ENCODE measurements around the gene CTDSPL2.

The CTDSPL2 gene

DNA sequence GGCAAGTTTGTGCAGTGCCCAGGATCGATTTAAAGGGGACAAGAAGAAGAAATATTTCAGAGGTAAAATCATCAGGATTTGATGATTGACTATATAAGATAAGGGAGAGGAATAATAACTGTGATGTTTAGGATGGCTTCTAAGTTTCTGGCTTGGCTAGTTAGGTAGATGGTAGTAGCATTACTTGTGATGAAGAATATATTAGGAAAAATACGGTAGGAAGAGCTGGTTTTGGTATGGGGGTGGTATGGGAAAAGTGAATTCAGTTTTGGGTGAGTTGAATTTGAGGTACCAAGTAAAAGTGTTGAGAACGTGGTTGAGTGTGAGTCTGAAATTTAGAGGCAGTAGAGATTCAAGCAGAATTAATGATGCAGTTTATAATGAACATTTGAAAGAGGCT lies 11.0 kb downstream of the CTDSPL2 start:
- Histone ChIP-seq H2AFZ (ENCODE audit: low read length) (no peak overlapping the region), H3K79me2 (ENCODE audit: insufficient read depth, low read length) (peaks cover 100% of the 10 kb centered on the region), H3K9me3 (ENCODE audit: insufficient read depth, low read depth, low read length) (no peaks in the 10 kb centered on the region), H3K4me1 (ENCODE audit: insufficient read depth, low read length, poor library complexity, severe bottlenecking) (peaks cover 17% of the 10 kb centered on the region), H4K20me1 (ENCODE audit: insufficient read depth, low read length, poor library complexity, severe bottlenecking) (peaks cover 92% of the 10 kb centered on the region), H3F3A (ENCODE audit: low read depth) (no peaks in the 10 kb centered on the region), H3K4me3 (ENCODE audit: low read length, poor library complexity, severe bottlenecking) (peak overlapping the region; percentile 1), H3K4me2 (ENCODE audit: low read depth, low read length, poor library complexity, severe bottlenecking) (peak overlapping the region; percentile 57), H3K9me2 (replicated peaks; ENCODE audit: low read depth, low read length) (no peaks in the 10 kb centered on the region), H3K9ac (ENCODE audit: low read depth, low read length, poor library complexity, severe bottlenecking) (no peak overlapping the region), H3K36me3 (ENCODE audit: insufficient read depth, low read length) (peaks cover 11% of the 10 kb centered on the region; the same call in 1 of the 2 replicates), H3K27me3 (ENCODE audit: insufficient read depth, low read length, poor library complexity, severe bottlenecking) (no peaks in the 10 kb centered on the region)
- TF ChIP-seq, protein P1, sequence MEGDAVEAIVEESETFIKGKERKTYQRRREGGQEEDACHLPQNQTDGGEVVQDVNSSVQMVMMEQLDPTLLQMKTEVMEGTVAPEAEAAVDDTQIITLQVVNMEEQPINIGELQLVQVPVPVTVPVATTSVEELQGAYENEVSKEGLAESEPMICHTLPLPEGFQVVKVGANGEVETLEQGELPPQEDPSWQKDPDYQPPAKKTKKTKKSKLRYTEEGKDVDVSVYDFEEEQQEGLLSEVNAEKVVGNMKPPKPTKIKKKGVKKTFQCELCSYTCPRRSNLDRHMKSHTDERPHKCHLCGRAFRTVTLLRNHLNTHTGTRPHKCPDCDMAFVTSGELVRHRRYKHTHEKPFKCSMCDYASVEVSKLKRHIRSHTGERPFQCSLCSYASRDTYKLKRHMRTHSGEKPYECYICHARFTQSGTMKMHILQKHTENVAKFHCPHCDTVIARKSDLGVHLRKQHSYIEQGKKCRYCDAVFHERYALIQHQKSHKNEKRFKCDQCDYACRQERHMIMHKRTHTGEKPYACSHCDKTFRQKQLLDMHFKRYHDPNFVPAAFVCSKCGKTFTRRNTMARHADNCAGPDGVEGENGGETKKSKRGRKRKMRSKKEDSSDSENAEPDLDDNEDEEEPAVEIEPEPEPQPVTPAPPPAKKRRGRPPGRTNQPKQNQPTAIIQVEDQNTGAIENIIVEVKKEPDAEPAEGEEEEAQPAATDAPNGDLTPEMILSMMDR (conservative IDR thresholded peaks at IDR 0.05; ENCODE audit: low read length), result no peak
- no peak for TF ChIP-seq EZH2phosphoT487 (IDR thresholded peaks at IDR 0.05; ENCODE audit: borderline replicate concordance)

DNA sequence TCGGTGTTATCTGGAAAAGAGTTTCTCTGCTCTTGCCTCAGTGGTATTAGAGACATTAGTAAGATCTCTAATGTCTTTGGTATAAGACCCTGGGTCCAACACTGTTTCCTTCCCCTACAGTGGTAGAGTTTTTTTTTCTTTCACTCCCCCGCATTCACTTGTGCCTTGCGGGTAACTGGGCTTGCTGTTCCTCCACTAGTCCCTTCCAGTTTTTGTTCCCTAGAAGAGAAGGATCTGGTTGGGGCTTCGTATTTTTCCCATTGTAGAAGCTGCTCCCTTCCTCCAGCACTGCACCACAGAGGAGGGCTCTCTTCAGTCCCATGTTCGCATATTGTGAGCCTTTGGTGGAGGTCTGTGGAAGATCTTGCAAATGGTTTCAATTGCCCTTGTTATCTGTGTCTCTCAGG lies 13.7 kb downstream of the CTDSPL2 start:
- Histone ChIP-seq H3K9me3 (ENCODE audit: insufficient read depth, low read depth, low read length) (no peaks in the 10 kb centered on the region), H3F3A (ENCODE audit: low read depth) (no peaks in the 10 kb centered on the region), H3K4me3 (ENCODE audit: low read length, poor library complexity, severe bottlenecking) (no peak overlapping the region), H2AFZ (ENCODE audit: low read length) (no peak overlapping the region), H3K36me3 (ENCODE audit: insufficient read depth, low read length) (peaks cover 10% of the 10 kb centered on the region; the same call in 1 of the 2 replicates), H3K9me2 (replicated peaks; ENCODE audit: low read depth, low read length) (no peaks in the 10 kb centered on the region), H3K9ac (ENCODE audit: low read depth, low read length, poor library complexity, severe bottlenecking) (no peak overlapping the region), H4K20me1 (ENCODE audit: insufficient read depth, low read length, poor library complexity, severe bottlenecking) (peaks cover 93% of the 10 kb centered on the region), H3K4me1 (ENCODE audit: insufficient read depth, low read length, poor library complexity, severe bottlenecking) (peaks cover 13% of the 10 kb centered on the region), H3K27me3 (ENCODE audit: insufficient read depth, low read length, poor library complexity, severe bottlenecking) (no peaks in the 10 kb centered on the region), H3K79me2 (ENCODE audit: insufficient read depth, low read length) (peaks cover 99% of the 10 kb centered on the region), H3K4me2 (ENCODE audit: low read depth, low read length, poor library complexity, severe bottlenecking) (no peak overlapping the region)
- no peak for TF ChIP-seq EZH2phosphoT487 (IDR thresholded peaks at IDR 0.05; ENCODE audit: borderline replicate concordance)
- TF ChIP-seq, protein P1 (conservative IDR thresholded peaks at IDR 0.05; ENCODE audit: low read length), result no peak

DNA sequence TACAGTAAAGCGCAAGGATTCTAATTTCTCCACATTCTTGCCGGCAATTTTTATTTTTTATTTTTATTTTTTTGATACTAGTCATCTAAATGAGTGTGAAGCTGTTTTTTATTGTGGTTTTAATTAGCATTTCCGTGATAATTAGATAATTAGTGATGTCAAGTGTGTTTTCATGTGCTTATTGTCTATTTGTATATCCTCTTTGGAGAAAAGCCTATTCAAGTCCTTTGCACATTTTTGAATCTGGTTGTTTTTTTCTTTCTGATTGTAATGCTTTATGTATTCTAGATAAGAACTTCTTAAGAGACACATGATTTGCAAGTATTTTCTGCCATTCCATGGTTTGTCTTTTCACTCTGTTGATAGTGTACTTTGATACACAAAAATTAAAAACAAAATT lies 16.1 kb downstream of the CTDSPL2 start:
- Histone ChIP-seq H3K4me2 (ENCODE audit: low read depth, low read length, poor library complexity, severe bottlenecking) (no peak overlapping the region), H2AFZ (ENCODE audit: low read length) (no peak overlapping the region), H3K4me1 (ENCODE audit: insufficient read depth, low read length, poor library complexity, severe bottlenecking) (peaks cover 8% of the 10 kb centered on the region), H4K20me1 (ENCODE audit: insufficient read depth, low read length, poor library complexity, severe bottlenecking) (peaks cover 91% of the 10 kb centered on the region), H3K9me2 (replicated peaks; ENCODE audit: low read depth, low read length) (no peaks in the 10 kb centered on the region), H3K79me2 (ENCODE audit: insufficient read depth, low read length) (peaks cover 99% of the 10 kb centered on the region), H3F3A (ENCODE audit: low read depth) (no peaks in the 10 kb centered on the region), H3K4me3 (ENCODE audit: low read length, poor library complexity, severe bottlenecking) (no peak overlapping the region), H3K9me3 (ENCODE audit: insufficient read depth, low read depth, low read length) (no peaks in the 10 kb centered on the region), H3K27me3 (ENCODE audit: insufficient read depth, low read length, poor library complexity, severe bottlenecking) (no peaks in the 10 kb centered on the region), H3K36me3 (ENCODE audit: insufficient read depth, low read length) (peaks cover 20% of the 10 kb centered on the region; the same call in 1 of the 2 replicates), H3K9ac (ENCODE audit: low read depth, low read length, poor library complexity, severe bottlenecking) (no peak overlapping the region)
- TF ChIP-seq, protein P1 (conservative IDR thresholded peaks at IDR 0.05; ENCODE audit: low read length), result no peak
- TF ChIP-seq EZH2phosphoT487 (IDR thresholded peaks at IDR 0.05; ENCODE audit: borderline replicate concordance), result no peak

Data from Loucy (cell line).